ENCODE measurements around the gene ICA1L. TPM values are rescaled to one million over a fixed set of nuclear protein-coding genes. Genes with fewer than 3 reads are reported as not detected.

Gene ICA1L
- total and polyA plus RNA-seq, 2 of the 13 experiments (the other 11 are each of a cell fraction or from before 2014, with no cell fraction given) = 1.5 to 2.4 TPM

- TF ChIP-seq PITX1 (CRISPR knock-in tag; IDR thresholded peaks at IDR 0.05) = peak; percentile 37; the same call in 1 of the 2 replicates
- TF ChIP-seq ZNF720 (CRISPR knock-in tag; IDR thresholded peaks at IDR 0.05) = no peak
- TF ChIP-seq SIN3A (IDR thresholded peaks at IDR 0.05; ENCODE audit: borderline replicate concordance, low read depth, low read length) = peak; percentile 99
- 0 out of 2 replicates have a peak, but pooled peaks have one; percentile 25 for TF ChIP-seq RFX5 (IDR thresholded peaks at IDR 0.05; ENCODE audit: low read depth, low read length)
- 0 out of 2 replicates have a peak, but pooled peaks have one; percentile 53 for TF ChIP-seq ZNF44 (CRISPR knock-in tag; IDR thresholded peaks at IDR 0.05)
- TF ChIP-seq PHF8 (CRISPR knock-in tag; IDR thresholded peaks at IDR 0.05) = peak; percentile 63; the same call in 1 of the 2 replicates
- peak; percentile 79; the same call in 1 of the 2 replicates for TF ChIP-seq ARID4A (CRISPR knock-in tag; IDR thresholded peaks at IDR 0.05; ENCODE audit: borderline replicate concordance)
- TF ChIP-seq MIER2 (CRISPR knock-in tag; IDR thresholded peaks at IDR 0.05) = 0 out of 2 replicates have a peak, but pooled peaks have one; percentile 21
- TF ChIP-seq MAFK (conservative IDR thresholded peaks at IDR 0.05 in 1 of 2, IDR thresholded peaks at IDR 0.05 in 1 of 2; ENCODE audit: low read length in 2 of 2) = no peak
- no peak for TF ChIP-seq HNF1A (IDR thresholded peaks at IDR 0.05; ENCODE audit: low read depth)
- TF ChIP-seq HNF1A (CRISPR knock-in tag; IDR thresholded peaks at IDR 0.05; ENCODE audit: borderline replicate concordance) = peak; percentile 15; the same call in 1 of the 2 replicates
- peak; percentile 38; the same call in 1 of the 2 replicates for TF ChIP-seq ZNF12 (CRISPR knock-in tag; IDR thresholded peaks at IDR 0.05)
- 0 out of 2 replicates have a peak, but pooled peaks have one; percentile 31 for TF ChIP-seq ZNF296 (CRISPR knock-in tag; conservative IDR thresholded peaks at IDR 0.05)
- TF ChIP-seq ZNF530 (CRISPR knock-in tag; IDR thresholded peaks at IDR 0.05; ENCODE audit: low read depth) = 0 out of 2 replicates have a peak, but pooled peaks have one; percentile 41
- TF ChIP-seq SRF (IDR thresholded peaks at IDR 0.05; ENCODE audit: low read depth, low read length) = peak; percentile 96
- 0 out of 2 replicates have a peak, but pooled peaks have one; percentile 46 for TF ChIP-seq ZSCAN12 (CRISPR knock-in tag; IDR thresholded peaks at IDR 0.05)
- 0 out of 2 replicates have a peak, but pooled peaks have one; percentile 20 for TF ChIP-seq ATF5 (CRISPR knock-in tag; IDR thresholded peaks at IDR 0.05; ENCODE audit: low read depth)
- TF ChIP-seq CCDC6 (CRISPR knock-in tag; IDR thresholded peaks at IDR 0.05) = 0 out of 2 replicates have a peak, but pooled peaks have one; percentile 59
Observed at GRCh38 chr2:202911512-202912341, 40.2 kb upstream of the ICA1L start, which contains the start of the genes CARF and WDR12 (continued).

All from HepG2 (cell line).